ENCODE data around the gene THSD8.
"Not testable (repeated sequence)": the region's sequence is repeated elsewhere in the genome, so short reads cannot be mapped to it uniquely, and the experiment has no call there.

THSD8 gene

DNA sequence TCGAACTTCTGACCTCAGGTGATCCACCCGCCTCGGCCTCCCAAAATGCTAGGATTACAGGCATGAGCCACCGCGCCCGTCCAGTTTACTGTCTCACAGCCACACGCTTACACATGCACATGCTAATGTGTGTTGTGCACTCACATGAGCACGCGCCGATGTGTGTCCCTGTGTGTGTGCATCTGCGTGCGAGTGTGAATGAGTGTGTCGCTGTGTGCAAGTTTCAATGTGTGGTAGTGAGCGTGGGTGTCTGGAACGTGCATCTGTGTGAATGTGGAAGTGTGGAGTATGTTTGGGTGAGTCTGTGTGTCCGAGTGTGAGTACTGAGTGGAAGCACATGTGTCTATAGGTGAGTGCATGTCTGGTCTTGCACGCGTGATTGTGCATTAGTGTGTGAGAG is 40.6 kb downstream of the THSD8 start:
- no peak overlapping the region for H3K4me2 ChIP-seq (ENCODE audit: low read depth, low read length)
- H3F3A ChIP-seq (ENCODE audit: insufficient read depth, low read length), result no peaks in the 10 kb centered on the region
- peaks cover 3% of the 10 kb centered on the region; the same call in 1 of the 2 replicates for H3K4me1 ChIP-seq (ENCODE audit: low read length)
- no peaks in the 10 kb centered on the region for H3K9me2 ChIP-seq (replicated peaks; ENCODE audit: insufficient read depth, low read length)
- no peaks in the 10 kb centered on the region for H3K79me2 ChIP-seq (ENCODE audit: low read length)
- no peaks in the 10 kb centered on the region for H4K20me1 ChIP-seq (ENCODE audit: insufficient read depth, low read length)
- no peak for DNase-seq
- no peaks in the 10 kb centered on the region for H3K9me3 ChIP-seq (replicated peaks; ENCODE audit: insufficient read depth, low read length)
- no peak overlapping the region for H3K4me3 ChIP-seq (ENCODE audit: low read length)
- TF ChIP-seq CTCF (IDR thresholded peaks at IDR 0.05; ENCODE audit: low read length) (no peak), EZH2 (optimal IDR thresholded peaks at IDR 0.05; ENCODE audit: low read depth, low read length) (no peak), EZH2phosphoT487 (IDR thresholded peaks at IDR 0.05; ENCODE audit: low read length) (no peak)
- peaks cover 90% of the 10 kb centered on the region for H3K27me3 ChIP-seq (replicated peaks; ENCODE audit: insufficient read depth, low read length)
- no peak overlapping the region for H2AFZ ChIP-seq (ENCODE audit: low read length)
- H3K27ac ChIP-seq (ENCODE audit: low read length), result no peak overlapping the region
- H3K36me3 ChIP-seq (replicated peaks; ENCODE audit: insufficient read depth, low read length), result no peaks in the 10 kb centered on the region
- H3K9ac ChIP-seq (ENCODE audit: low read length), result no peak overlapping the region

DNA sequence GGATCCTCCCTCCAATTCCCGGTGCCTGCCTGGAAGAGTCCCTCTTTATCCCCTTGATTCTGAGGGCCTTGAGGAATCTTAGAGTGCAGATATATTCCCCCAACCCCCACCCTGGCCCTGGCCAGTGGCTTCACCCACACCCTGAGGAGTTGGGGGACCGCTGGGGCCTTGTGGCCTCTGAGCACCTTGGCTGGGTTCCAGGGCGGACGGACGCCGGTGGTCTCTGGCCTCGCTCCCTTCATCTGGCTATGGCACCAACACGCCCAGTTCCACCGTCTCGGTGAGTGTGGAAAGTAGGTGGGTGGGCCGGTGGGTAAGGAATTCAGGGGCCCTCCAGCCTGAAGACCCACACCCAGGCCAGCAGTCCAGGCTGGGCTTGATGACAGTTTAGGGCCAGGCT is 41.5 kb downstream of the THSD8 start:
- Histone ChIP-seq H2AFZ (ENCODE audit: low read length) (no peak overlapping the region), H3K27me3 (replicated peaks; ENCODE audit: insufficient read depth, low read length) (peaks cover 84% of the 10 kb centered on the region), H3K4me3 (ENCODE audit: low read length) (no peak overlapping the region), H3K4me2 (ENCODE audit: low read depth, low read length) (no peak overlapping the region), H3K9me2 (replicated peaks; ENCODE audit: insufficient read depth, low read length) (no peaks in the 10 kb centered on the region), H3K9me3 (replicated peaks; ENCODE audit: insufficient read depth, low read length) (no peaks in the 10 kb centered on the region), H3K4me1 (ENCODE audit: low read length) (peaks cover 8% of the 10 kb centered on the region; the same call in 1 of the 2 replicates), H3K79me2 (ENCODE audit: low read length) (no peaks in the 10 kb centered on the region), H3K9ac (ENCODE audit: low read length) (no peak overlapping the region), H4K20me1 (ENCODE audit: insufficient read depth, low read length) (no peaks in the 10 kb centered on the region), H3K36me3 (replicated peaks; ENCODE audit: insufficient read depth, low read length) (no peaks in the 10 kb centered on the region), H3K27ac (ENCODE audit: low read length) (no peak overlapping the region), H3F3A (ENCODE audit: insufficient read depth, low read length) (no peaks in the 10 kb centered on the region)
- no peak for DNase-seq
- no peak for TF ChIP-seq CTCF (IDR thresholded peaks at IDR 0.05; ENCODE audit: low read length)
- TF ChIP-seq EZH2 (optimal IDR thresholded peaks at IDR 0.05; ENCODE audit: low read depth, low read length), result no peak
- no peak for TF ChIP-seq EZH2phosphoT487 (IDR thresholded peaks at IDR 0.05; ENCODE audit: low read length)

GRCh38 chr19:12843999-12844732 is 42.3 kb downstream of the THSD8 start:
- no peak for DNase-seq
- no peak for TF ChIP-seq CTCF (IDR thresholded peaks at IDR 0.05; ENCODE audit: low read length)
- TF ChIP-seq EZH2phosphoT487 (IDR thresholded peaks at IDR 0.05; ENCODE audit: low read length), result no peak
- TF ChIP-seq EZH2 (optimal IDR thresholded peaks at IDR 0.05; ENCODE audit: low read depth, low read length), result no peak

GRCh38 chr19:12846613-12847012 is 44.7 kb downstream of the THSD8 start:
- not testable (repeated sequence) for H3K9me3 ChIP-seq (replicated peaks; ENCODE audit: insufficient read depth, low read length); H3K36me3 ChIP-seq (replicated peaks; ENCODE audit: insufficient read depth, low read length); H3K4me1 ChIP-seq (ENCODE audit: low read length); H3K9me2 ChIP-seq (replicated peaks; ENCODE audit: insufficient read depth, low read length); H3K4me3 ChIP-seq (ENCODE audit: low read length); H3K9ac ChIP-seq (ENCODE audit: low read length); H4K20me1 ChIP-seq (ENCODE audit: insufficient read depth, low read length); H3K4me2 ChIP-seq (ENCODE audit: low read depth, low read length); H3K27ac ChIP-seq (ENCODE audit: low read length); H3F3A ChIP-seq (ENCODE audit: insufficient read depth, low read length); H2AFZ ChIP-seq (ENCODE audit: low read length); DNase-seq; H3K79me2 ChIP-seq (ENCODE audit: low read length)
- H3K27me3 ChIP-seq (replicated peaks; ENCODE audit: insufficient read depth, low read length), result peaks cover 62% of the 10 kb centered on the region

More at GRCh38 chr19:12843999-12844732, 42.3 kb downstream of the THSD8 start:
- no peak overlapping the region for H3K27ac ChIP-seq (ENCODE audit: low read length)
- H3K27me3 ChIP-seq (replicated peaks; ENCODE audit: insufficient read depth, low read length), result peaks cover 79% of the 10 kb centered on the region
- H3K9ac ChIP-seq (ENCODE audit: low read length), result no peak overlapping the region
- no peak overlapping the region for H3K4me2 ChIP-seq (ENCODE audit: low read depth, low read length)
- no peaks in the 10 kb centered on the region for H3F3A ChIP-seq (ENCODE audit: insufficient read depth, low read length)
- peaks cover 8% of the 10 kb centered on the region; the same call in 1 of the 2 replicates for H3K4me1 ChIP-seq (ENCODE audit: low read length)
- H3K9me3 ChIP-seq (replicated peaks; ENCODE audit: insufficient read depth, low read length), result no peaks in the 10 kb centered on the region
- H3K9me2 ChIP-seq (replicated peaks; ENCODE audit: insufficient read depth, low read length), result no peaks in the 10 kb centered on the region
- no peaks in the 10 kb centered on the region for H3K36me3 ChIP-seq (replicated peaks; ENCODE audit: insufficient read depth, low read length)
- no peak overlapping the region for H3K4me3 ChIP-seq (ENCODE audit: low read length)
- H2AFZ ChIP-seq (ENCODE audit: low read length), result no peak overlapping the region
- no peaks in the 10 kb centered on the region for H4K20me1 ChIP-seq (ENCODE audit: insufficient read depth, low read length)
- no peaks in the 10 kb centered on the region for H3K79me2 ChIP-seq (ENCODE audit: low read length)
